ENCODE results near the gene PRLR. TPM values are rescaled to one million over a fixed set of nuclear protein-coding genes. Genes with fewer than 3 reads are reported as not detected.

PRLR gene
- total RNA-seq, 6 experiments from 2014 or later: 7.4 to 26.8 (median 15.1) TPM

- intact Hi-C loops (cut with DNase I): no loop called here
- Histone ChIP-seq H3K9me3 (no peaks in the 10 kb centered on the region), H3K27ac (no peak overlapping the region), H3K4me1 (no peaks in the 10 kb centered on the region), H3K27me3 (no peaks in the 10 kb centered on the region), H3K4me3 (no peak overlapping the region), H3K36me3 (no peaks in the 10 kb centered on the region)
- TF ChIP-seq POLR2A (IDR thresholded peaks at IDR 0.05): no peak
- TF ChIP-seq, protein P1, sequence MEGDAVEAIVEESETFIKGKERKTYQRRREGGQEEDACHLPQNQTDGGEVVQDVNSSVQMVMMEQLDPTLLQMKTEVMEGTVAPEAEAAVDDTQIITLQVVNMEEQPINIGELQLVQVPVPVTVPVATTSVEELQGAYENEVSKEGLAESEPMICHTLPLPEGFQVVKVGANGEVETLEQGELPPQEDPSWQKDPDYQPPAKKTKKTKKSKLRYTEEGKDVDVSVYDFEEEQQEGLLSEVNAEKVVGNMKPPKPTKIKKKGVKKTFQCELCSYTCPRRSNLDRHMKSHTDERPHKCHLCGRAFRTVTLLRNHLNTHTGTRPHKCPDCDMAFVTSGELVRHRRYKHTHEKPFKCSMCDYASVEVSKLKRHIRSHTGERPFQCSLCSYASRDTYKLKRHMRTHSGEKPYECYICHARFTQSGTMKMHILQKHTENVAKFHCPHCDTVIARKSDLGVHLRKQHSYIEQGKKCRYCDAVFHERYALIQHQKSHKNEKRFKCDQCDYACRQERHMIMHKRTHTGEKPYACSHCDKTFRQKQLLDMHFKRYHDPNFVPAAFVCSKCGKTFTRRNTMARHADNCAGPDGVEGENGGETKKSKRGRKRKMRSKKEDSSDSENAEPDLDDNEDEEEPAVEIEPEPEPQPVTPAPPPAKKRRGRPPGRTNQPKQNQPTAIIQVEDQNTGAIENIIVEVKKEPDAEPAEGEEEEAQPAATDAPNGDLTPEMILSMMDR (IDR thresholded peaks at IDR 0.05): no peak
- peak in 1 of 4 donors; percentile 70 for ATAC-seq
- DNase-seq: no peak
These were observed 59.2 kb downstream of the PRLR start for GRCh38 chr5:35171078-35171477.

- no peak for ATAC-seq
- Histone ChIP-seq H3K9me3 (no peaks in the 10 kb centered on the region), H3K4me1 (peaks cover 0 to 15% (median 0%) of the 10 kb centered on the region in 4 donors), H3K27ac (no peak overlapping the region), H3K4me3 (no peak overlapping the region), H3K27me3 (no peaks in the 10 kb centered on the region), H3K36me3 (no peaks in the 10 kb centered on the region)
- TF ChIP-seq, protein P1 (IDR thresholded peaks at IDR 0.05): no peak
- no peak for TF ChIP-seq POLR2A (IDR thresholded peaks at IDR 0.05)
- intact Hi-C loops (cut with DNase I): no loop called here
- whole genome bisulfite sequencing (ENCODE audit: insufficient coverage, low coverage, low lambda C conversion rate, missing lambda C conversion rate): 79% methylated on average over 1 of the region's 1 CpG
- DNase-seq: no peak
These were observed 64.2 kb downstream of the PRLR start for GRCh38 chr5:35166043-35166442.

DNA sequence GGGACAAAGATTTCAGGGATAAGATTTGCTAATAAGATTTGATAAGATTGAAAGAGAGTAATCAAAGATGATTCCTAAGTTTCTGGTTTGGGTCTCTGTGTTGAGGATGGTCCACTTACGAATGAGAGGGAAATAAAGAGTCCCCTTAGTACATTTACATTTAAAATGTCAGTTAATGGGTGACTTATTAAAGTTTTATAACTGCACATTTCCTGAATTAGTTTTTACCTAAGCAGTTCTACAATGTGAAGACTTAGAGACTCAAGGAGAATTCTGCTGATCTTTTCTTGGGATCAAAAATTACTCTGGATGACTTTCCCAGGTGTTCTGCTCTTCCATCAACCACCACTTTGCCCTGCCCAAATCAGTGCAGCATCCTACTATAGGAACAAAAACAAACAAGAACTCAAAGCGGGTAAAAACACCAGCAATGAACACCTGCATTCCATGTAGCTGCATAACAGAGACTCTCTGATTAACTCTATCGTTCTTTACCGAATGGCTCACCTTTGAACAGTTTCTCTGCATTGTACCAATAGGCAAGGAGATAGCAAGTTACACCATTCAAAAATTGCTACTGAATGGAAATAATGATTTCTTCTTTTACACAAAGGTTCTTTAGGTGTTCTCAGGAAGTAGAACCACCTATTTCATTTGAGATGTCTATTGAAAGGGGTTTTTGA lies 65.3 kb downstream of the PRLR start:
- DNase-seq (no peak), ATAC-seq (peak in 2 of 4 donors; percentile 22 to 23)
- TF ChIP-seq POLR2A (IDR thresholded peaks at IDR 0.05): no peak
- TF ChIP-seq, protein P1 (IDR thresholded peaks at IDR 0.05): no peak
- Histone ChIP-seq H3K36me3 (no peaks in the 10 kb centered on the region), H3K27ac (no peak overlapping the region), H3K4me3 (no peak overlapping the region), H3K27me3 (no peaks in the 10 kb centered on the region), H3K4me1 (peaks cover 0 to 23% (median 5%) of the 10 kb centered on the region in 4 donors), H3K9me3 (no peaks in the 10 kb centered on the region)
- WGBS (ENCODE audit: insufficient coverage, low coverage, low lambda C conversion rate, missing lambda C conversion rate): 56% methylated on average over 4 of the region's 4 CpGs
- intact Hi-C loops (cut with DNase I): no loop called here

GRCh38 chr5:35163710-35164033 lies 66.6 kb downstream of the PRLR start:
- Histone ChIP-seq H3K27me3 (no peaks in the 10 kb centered on the region), H3K36me3 (no peaks in the 10 kb centered on the region), H3K4me3 (no peak overlapping the region), H3K9me3 (no peaks in the 10 kb centered on the region), H3K4me1 (peaks cover 0 to 34% (median 8%) of the 10 kb centered on the region in 4 donors), H3K27ac (no peak overlapping the region)
- no peak for TF ChIP-seq POLR2A (IDR thresholded peaks at IDR 0.05)
- TF ChIP-seq, protein P1 (IDR thresholded peaks at IDR 0.05): no peak
- intact Hi-C loops (cut with DNase I): no loop called here
- DNase-seq: no peak
- no peak for ATAC-seq

Data from right lobe of liver (tissue), 6 donors.